Ovary (tissue), 3 donors: ENCODE results near the gene TENM4.

ENCODE experiments used
- EP300 ChIP-seq: sonication (generic); formaldehyde crosslinking; IDR thresholded peaks from one replicate; pipeline ENCODE4 v1.6.1; 2017; ENCODE audit warnings: antibody characterized with exemption
- POLR2A ChIP-seq: fragments of 450-650 bp; IDR thresholded peaks from one replicate; pipeline ENCODE4 v1.6.1; 2017; ENCODE audit warnings: antibody characterized with exemption, mild to moderate bottlenecking, moderate library complexity
- TF ChIP-seq, protein P1 (sequence below), 3 donors: fragments of 450-650 bp in 2 of 3; fragments of 200-600 bp in 1 of 3; IDR thresholded peaks; one replicate each; pipeline versions ENCODE4 v1.5.1 to v1.8.0; 2016 to 2022; ENCODE audit warnings: antibody characterized with exemption in 3 of 3, mild to moderate bottlenecking in 1 of 3
- donor health status: DM: no; HTN: no; CAD: no.

DNA sequence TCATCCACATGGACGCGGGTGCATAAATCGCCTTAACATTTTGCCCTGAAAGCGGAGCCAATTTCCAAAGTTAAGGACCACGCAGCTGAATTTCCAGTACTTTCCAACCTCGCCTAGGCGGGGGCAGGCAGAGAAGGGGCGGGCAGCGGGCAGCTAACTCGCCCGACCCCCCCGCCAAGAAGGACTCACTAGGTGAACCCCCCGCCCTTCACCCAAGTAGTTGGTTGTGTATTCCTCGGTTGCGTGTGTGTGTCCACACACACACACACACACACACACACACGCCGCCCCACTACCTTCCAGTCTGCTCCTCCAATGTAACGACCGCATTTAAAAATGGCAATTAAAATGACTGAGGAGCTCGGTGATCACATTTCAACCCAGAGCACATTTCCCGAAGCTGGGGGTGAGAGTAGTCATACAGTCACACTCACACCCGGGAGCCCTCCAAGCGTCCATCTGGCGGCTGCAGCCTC, 1.4 kb downstream of the TENM4 start:
- TF ChIP-seq POLR2A, result no peak
- TF ChIP-seq, protein P1, sequence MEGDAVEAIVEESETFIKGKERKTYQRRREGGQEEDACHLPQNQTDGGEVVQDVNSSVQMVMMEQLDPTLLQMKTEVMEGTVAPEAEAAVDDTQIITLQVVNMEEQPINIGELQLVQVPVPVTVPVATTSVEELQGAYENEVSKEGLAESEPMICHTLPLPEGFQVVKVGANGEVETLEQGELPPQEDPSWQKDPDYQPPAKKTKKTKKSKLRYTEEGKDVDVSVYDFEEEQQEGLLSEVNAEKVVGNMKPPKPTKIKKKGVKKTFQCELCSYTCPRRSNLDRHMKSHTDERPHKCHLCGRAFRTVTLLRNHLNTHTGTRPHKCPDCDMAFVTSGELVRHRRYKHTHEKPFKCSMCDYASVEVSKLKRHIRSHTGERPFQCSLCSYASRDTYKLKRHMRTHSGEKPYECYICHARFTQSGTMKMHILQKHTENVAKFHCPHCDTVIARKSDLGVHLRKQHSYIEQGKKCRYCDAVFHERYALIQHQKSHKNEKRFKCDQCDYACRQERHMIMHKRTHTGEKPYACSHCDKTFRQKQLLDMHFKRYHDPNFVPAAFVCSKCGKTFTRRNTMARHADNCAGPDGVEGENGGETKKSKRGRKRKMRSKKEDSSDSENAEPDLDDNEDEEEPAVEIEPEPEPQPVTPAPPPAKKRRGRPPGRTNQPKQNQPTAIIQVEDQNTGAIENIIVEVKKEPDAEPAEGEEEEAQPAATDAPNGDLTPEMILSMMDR (IDR thresholded peaks at IDR 0.05), result no peak
- TF ChIP-seq EP300, result no peak
